ENCODE measurements around the gene NEDD8. TPM values are rescaled to one million over a fixed set of nuclear protein-coding genes. Genes with fewer than 3 reads are reported as not detected.

NEDD8 gene
- total and polyA plus RNA-seq, 10 donors, result 98.6 to 237 (median 127) TPM

DNA sequence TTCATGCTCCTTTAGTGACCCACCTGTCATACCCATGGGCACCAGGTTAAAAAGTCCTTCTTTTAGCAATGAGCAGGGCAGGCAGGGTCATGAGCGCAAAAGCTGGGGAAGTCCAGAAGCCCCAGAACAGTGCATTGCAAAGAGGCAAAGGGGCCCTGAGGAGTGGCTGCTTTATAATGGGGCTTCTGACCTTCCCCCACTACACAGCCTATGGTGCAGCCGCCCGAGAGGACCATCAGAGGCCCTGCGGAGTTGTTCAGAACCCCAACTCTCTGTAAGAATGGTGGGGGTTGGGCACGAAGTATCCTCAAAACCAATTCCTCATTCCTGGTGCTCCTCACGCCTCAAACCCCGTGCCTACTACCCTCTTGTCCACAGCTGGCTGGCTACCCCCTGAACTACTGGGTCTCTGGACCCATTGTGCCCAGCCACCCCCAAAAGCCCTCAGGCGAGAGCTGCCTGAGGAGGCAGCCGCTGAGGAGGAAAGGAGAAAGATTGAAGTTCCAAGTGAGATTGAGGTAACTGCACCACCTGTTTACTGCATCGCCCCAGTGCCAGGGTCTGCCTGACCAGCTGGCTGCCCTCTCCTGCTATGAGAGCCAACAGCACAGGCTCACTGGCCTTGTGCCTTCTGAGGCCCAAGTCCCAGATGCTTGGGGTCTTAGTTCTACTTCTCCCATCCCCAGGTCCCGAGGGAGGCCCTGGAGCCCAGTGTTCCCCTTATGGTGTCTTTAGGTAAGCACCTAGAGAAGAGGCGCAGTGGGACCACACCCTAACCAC is 53.6 kb downstream of the NEDD8 start:
- intact Hi-C loops (cut with DNase I; ENCODE audit: low total_unique reads), result no loop called here
- Histone ChIP-seq H3K9me3 (no peaks in the 10 kb centered on the region), H3K27ac (no peak overlapping the region), H3K36me3 (peaks cover 2 to 100% (median 80%) of the 10 kb centered on the region in 6 donors), H3K4me1 (no peaks in the 10 kb centered on the region), H3K4me3 (no peak overlapping the region), H3K27me3 (replicated peaks in 1 of 7) (no peaks in the 10 kb centered on the region)
- no peak for TF ChIP-seq POLR2AphosphoS5 (IDR thresholded peaks at IDR 0.05)
- TF ChIP-seq, protein P1, sequence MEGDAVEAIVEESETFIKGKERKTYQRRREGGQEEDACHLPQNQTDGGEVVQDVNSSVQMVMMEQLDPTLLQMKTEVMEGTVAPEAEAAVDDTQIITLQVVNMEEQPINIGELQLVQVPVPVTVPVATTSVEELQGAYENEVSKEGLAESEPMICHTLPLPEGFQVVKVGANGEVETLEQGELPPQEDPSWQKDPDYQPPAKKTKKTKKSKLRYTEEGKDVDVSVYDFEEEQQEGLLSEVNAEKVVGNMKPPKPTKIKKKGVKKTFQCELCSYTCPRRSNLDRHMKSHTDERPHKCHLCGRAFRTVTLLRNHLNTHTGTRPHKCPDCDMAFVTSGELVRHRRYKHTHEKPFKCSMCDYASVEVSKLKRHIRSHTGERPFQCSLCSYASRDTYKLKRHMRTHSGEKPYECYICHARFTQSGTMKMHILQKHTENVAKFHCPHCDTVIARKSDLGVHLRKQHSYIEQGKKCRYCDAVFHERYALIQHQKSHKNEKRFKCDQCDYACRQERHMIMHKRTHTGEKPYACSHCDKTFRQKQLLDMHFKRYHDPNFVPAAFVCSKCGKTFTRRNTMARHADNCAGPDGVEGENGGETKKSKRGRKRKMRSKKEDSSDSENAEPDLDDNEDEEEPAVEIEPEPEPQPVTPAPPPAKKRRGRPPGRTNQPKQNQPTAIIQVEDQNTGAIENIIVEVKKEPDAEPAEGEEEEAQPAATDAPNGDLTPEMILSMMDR (IDR thresholded peaks at IDR 0.05 in 8 of 11, conservative IDR thresholded peaks at IDR 0.05 in 3 of 11), result no peak
- TF ChIP-seq POLR2A (IDR thresholded peaks at IDR 0.05), result no peak
- WGBS, 5 donors, result 90 to 94% (median 93%) methylated on average over 5 to 12 of the region's 12 CpGs
- DNase-seq, result peak; percentile 29

DNA sequence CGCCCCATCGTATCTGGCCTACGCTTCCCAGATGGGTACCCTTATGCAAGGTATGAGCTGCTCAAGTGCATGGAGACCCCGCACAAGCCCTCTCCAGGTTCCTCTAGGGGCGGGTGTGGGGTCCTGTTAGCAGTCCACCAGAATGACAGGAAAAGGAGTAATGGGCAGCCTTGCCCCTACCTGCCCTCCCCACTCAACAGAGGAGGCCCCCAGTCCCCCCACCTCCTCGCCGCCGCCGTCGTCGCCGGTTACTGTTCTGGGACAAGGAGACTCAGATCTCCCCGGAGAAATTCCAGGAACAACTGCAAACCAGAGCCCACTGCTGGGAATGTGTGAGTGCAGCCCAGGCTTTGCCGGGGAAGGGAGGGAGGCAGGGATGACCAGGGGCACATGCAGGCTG is 54.3 kb downstream of the NEDD8 start:
- TF ChIP-seq POLR2A (IDR thresholded peaks at IDR 0.05), result no peak
- TF ChIP-seq, protein P1 (IDR thresholded peaks at IDR 0.05 in 8 of 11, conservative IDR thresholded peaks at IDR 0.05 in 3 of 11), result no peak
- TF ChIP-seq POLR2AphosphoS5 (IDR thresholded peaks at IDR 0.05), result no peak
- no peak overlapping the region for H3K4me3 ChIP-seq
- intact Hi-C loops (cut with DNase I; ENCODE audit: low total_unique reads), result no loop called here
- H3K27ac ChIP-seq, result no peak overlapping the region
- DNase-seq, result no peak
- 86 to 96% (median 93%) methylated on average over 7 to 14 of the region's 14 CpGs for WGBS, 5 donors
- peaks cover 2 to 100% (median 78%) of the 10 kb centered on the region in 6 donors for H3K36me3 ChIP-seq
- H3K9me3 ChIP-seq, result no peaks in the 10 kb centered on the region
- H3K27me3 ChIP-seq (replicated peaks in 1 of 7), result no peaks in the 10 kb centered on the region
- peaks cover 0 to 4% (median under 1%) of the 10 kb centered on the region in 6 donors for H3K4me1 ChIP-seq

DNA sequence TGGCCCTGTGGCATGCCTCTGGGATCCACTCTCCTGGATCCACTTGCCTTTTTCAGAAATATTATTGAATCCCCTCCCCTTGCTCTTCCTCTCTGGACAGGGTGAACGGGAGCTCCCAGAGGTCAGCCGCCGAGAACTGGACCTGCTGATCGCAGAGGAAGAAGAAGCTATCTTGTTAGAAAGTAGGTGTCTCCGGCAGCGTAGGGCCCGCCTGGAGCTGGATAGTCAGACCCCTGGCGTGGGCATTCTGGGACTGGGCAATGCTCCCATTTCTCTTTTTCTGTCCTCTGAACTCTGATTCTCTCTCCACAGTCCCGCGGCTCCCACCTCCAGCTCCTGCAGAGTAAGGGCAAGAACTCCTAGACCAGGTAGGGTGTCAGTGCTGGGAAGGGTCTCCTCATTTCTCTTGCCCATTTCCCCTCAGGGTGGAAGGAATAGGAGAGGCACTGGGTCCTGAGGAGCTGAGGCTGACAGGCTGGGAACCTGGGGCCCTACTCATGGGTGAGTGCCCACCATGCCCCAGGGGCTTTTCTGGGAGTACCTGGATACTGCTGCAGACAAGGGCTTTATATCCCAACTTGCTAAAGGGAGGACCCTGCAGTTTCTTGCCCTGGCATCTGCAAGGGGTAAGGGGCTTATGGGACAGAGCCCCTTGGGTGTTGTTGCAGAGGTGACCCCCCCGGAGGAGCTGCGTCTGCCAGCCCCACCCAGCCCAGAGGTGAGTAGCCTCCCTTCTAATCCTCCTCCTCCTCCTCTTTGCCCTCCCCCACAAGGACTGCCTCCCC is 54.9 kb downstream of the NEDD8 start:
- no peak overlapping the region for H3K4me3 ChIP-seq
- TF ChIP-seq POLR2AphosphoS5 (IDR thresholded peaks at IDR 0.05), result no peak
- no peak for TF ChIP-seq POLR2A (IDR thresholded peaks at IDR 0.05)
- TF ChIP-seq, protein P1 (IDR thresholded peaks at IDR 0.05 in 8 of 11, conservative IDR thresholded peaks at IDR 0.05 in 3 of 11), result no peak
- peaks cover 2 to 100% (median 74%) of the 10 kb centered on the region in 6 donors for H3K36me3 ChIP-seq
- 93 to 96% (median 93%) methylated on average over 10 to 12 of the region's 12 CpGs for WGBS, 5 donors
- DNase-seq, result no peak
- peaks cover 2 to 11% (median 6%) of the 10 kb centered on the region in 6 donors for H3K4me1 ChIP-seq
- no peaks in the 10 kb centered on the region for H3K27me3 ChIP-seq (replicated peaks in 1 of 7)
- no peak overlapping the region for H3K27ac ChIP-seq
- H3K9me3 ChIP-seq, result no peaks in the 10 kb centered on the region
- intact Hi-C loops (cut with DNase I; ENCODE audit: low total_unique reads), result no loop called here

- TF ChIP-seq, protein P1 (IDR thresholded peaks at IDR 0.05 in 8 of 11, conservative IDR thresholded peaks at IDR 0.05 in 3 of 11), result no peak
- TF ChIP-seq POLR2A (IDR thresholded peaks at IDR 0.05) (no peak), POLR2AphosphoS5 (IDR thresholded peaks at IDR 0.05) (peak in 1 of 3 donors; percentile 18)
- Histone ChIP-seq H3K4me1 (peaks cover 6 to 17% (median 12%) of the 10 kb centered on the region in 6 donors), H3K9me3 (no peaks in the 10 kb centered on the region), H3K36me3 (peaks cover 2 to 95% (median 67%) of the 10 kb centered on the region in 6 donors), H3K27me3 (replicated peaks in 1 of 7) (no peaks in the 10 kb centered on the region), H3K27ac (no peak overlapping the region), H3K4me3 (no peak overlapping the region)
- intact Hi-C loops (cut with DNase I; ENCODE audit: low total_unique reads), result no loop called here
- 89 to 97% (median 94%) methylated on average over 5 of the region's 5 CpGs for WGBS, 5 donors
- DNase-seq, result no peak
Observed at GRCh38 chr14:24176599-24176998, 55.6 kb downstream of the NEDD8 start.

Data from spleen (tissue), 11 donors.